Liver (tissue), 9 donors: Measurements from ENCODE around the gene CGB2. TPM values are rescaled to one million over a fixed set of nuclear protein-coding genes. Genes with fewer than 3 reads are reported as not detected.

ENCODE experiments used
- DNase-seq: peaks from one replicate; pipeline ENCODE4 v3.0.0-alpha.2; 2017; ENCODE audit warnings: low spot score
- H3K27ac ChIP-seq, 2 donors: one replicate each; pipeline ENCODE4 v1.7.0; 2013; ENCODE audit warnings: inconsistent platforms in 2 of 2, low read length in 2 of 2, control low read depth in 1 of 2, low read depth in 1 of 2, mild to moderate bottlenecking in 1 of 2
- H3K27me3 ChIP-seq, 4 donors: one replicate each; pipeline versions ENCODE4 v1.6.1 to v1.7.0; 2013; ENCODE audit warnings: low read length in 3 of 4, inconsistent platforms in 1 of 4, mild to moderate bottlenecking in 1 of 4, moderate library complexity in 1 of 4; ENCODE audit not compliant: control insufficient read depth in 4 of 4, insufficient read depth in 4 of 4
- H3K36me3 ChIP-seq, 4 donors: one replicate each; pipeline versions ENCODE4 v1.6.1 to v1.7.0; 2013; ENCODE audit warnings: low read length in 3 of 4, mild to moderate bottlenecking in 3 of 4, low read depth in 1 of 4, moderate library complexity in 1 of 4; ENCODE audit not compliant: control insufficient read depth in 4 of 4, insufficient read depth in 3 of 4
- H3K4me1 ChIP-seq, 4 donors: one replicate each; pipeline versions ENCODE4 v1.6.1 to v1.7.0; 2013; ENCODE audit warnings: low read length in 3 of 4, mild to moderate bottlenecking in 3 of 4, moderate library complexity in 1 of 4; ENCODE audit not compliant: control insufficient read depth in 4 of 4, insufficient read depth in 4 of 4
- H3K4me3 ChIP-seq, 3 donors: one replicate each; pipeline versions ENCODE4 v1.6.1 to v1.7.0; 2013; ENCODE audit warnings: low read length in 3 of 3, control low read depth in 1 of 3, low read depth in 1 of 3, mild to moderate bottlenecking in 1 of 3
- H3K9ac ChIP-seq, 2 donors: one replicate each; pipeline ENCODE4 v1.7.0; 2013; ENCODE audit warnings: low read length in 2 of 2, mild to moderate bottlenecking in 2 of 2, moderate library complexity in 2 of 2, control low read depth in 1 of 2, low read depth in 1 of 2
- H3K9me3 ChIP-seq, 4 donors: one replicate each; pipeline versions ENCODE4 v1.6.1 to v1.7.0; 2013; ENCODE audit warnings: low read length in 3 of 4; ENCODE audit not compliant: control insufficient read depth in 4 of 4
- ATF3 ChIP-seq: IDR thresholded peaks from 2 replicates; pipeline ENCODE4 v1.6.1; 2016; ENCODE audit warnings: antibody characterized with exemption
- CTCF ChIP-seq: fragments of 150-350 bp; IDR thresholded peaks from 2 replicates; pipeline ENCODE4 v1.5.1; 2017; ENCODE audit warnings: improper control_type of control experiment, low read depth, low read length; ENCODE audit not compliant: missing input control
- EGR1 ChIP-seq, 2 donors: IDR thresholded peaks; 2 replicates each; pipeline ENCODE4 v1.6.1; 2016 to 2018; ENCODE audit warnings: antibody characterized with exemption in 2 of 2, low read depth in 2 of 2
- FOXA1 ChIP-seq: IDR thresholded peaks from 2 replicates; pipeline ENCODE4 v1.6.1; 2016; ENCODE audit warnings: antibody characterized with exemption
- FOXA2 ChIP-seq: IDR thresholded peaks from 2 replicates; pipeline ENCODE4 v1.6.1; 2016; ENCODE audit warnings: antibody characterized with exemption
- GABPA ChIP-seq, 2 donors: IDR thresholded peaks in 1 of 2; conservative IDR thresholded peaks in 1 of 2; 2 replicates each; pipeline ENCODE4 v1.6.1; 2016; ENCODE audit warnings: antibody characterized with exemption in 2 of 2, mild to moderate bottlenecking in 1 of 2, moderate library complexity in 1 of 2
- HNF4A ChIP-seq, 2 donors: conservative IDR thresholded peaks; 2 replicates each; pipeline ENCODE4 v1.6.1; 2016; ENCODE audit warnings: antibody characterized with exemption in 2 of 2, mild to moderate bottlenecking in 2 of 2
- HNF4G ChIP-seq: IDR thresholded peaks from 2 replicates; pipeline ENCODE4 v1.6.1; 2016; ENCODE audit warnings: antibody characterized with exemption
- JUND ChIP-seq, 2 donors: IDR thresholded peaks; 2 replicates each; pipeline ENCODE4 v1.6.1; 2016; ENCODE audit warnings: antibody characterized with exemption in 2 of 2
- MAX ChIP-seq: IDR thresholded peaks from 2 replicates; pipeline ENCODE4 v1.6.1; 2016; ENCODE audit warnings: antibody characterized with exemption
- NR2F2 ChIP-seq: IDR thresholded peaks from 2 replicates; pipeline ENCODE4 v1.6.1; 2016; ENCODE audit warnings: antibody characterized with exemption
- REST ChIP-seq: IDR thresholded peaks from 2 replicates; pipeline ENCODE4 v1.6.1; 2016; ENCODE audit warnings: antibody characterized with exemption, mild to moderate bottlenecking
- RXRA ChIP-seq, 2 donors: IDR thresholded peaks; 2 replicates each; pipeline ENCODE4 v1.6.1; 2017 to 2018; ENCODE audit warnings: antibody characterized with exemption in 2 of 2, mild to moderate bottlenecking in 1 of 2
- SP1 ChIP-seq: IDR thresholded peaks from 2 replicates; pipeline ENCODE4 v1.6.1; 2018; ENCODE audit warnings: antibody characterized with exemption, mild to moderate bottlenecking
- TAF1 ChIP-seq: conservative IDR thresholded peaks from 2 replicates; pipeline ENCODE4 v1.6.1; 2016; ENCODE audit warnings: antibody characterized with exemption, mild to moderate bottlenecking
- YY1 ChIP-seq: IDR thresholded peaks from 2 replicates; pipeline ENCODE4 v1.6.1; 2016; ENCODE audit warnings: antibody characterized with exemption, mild to moderate bottlenecking
- ZBTB33 ChIP-seq: IDR thresholded peaks from 2 replicates; pipeline ENCODE4 v1.6.1; 2016; ENCODE audit warnings: antibody characterized with exemption
- WGBS: extraction: QIAGEN DNeasy Blood & Tissue Kit; methylation state at CpG from one replicate; pipeline ENCODE4 v1.1.7; 2013; 5-methylcytosine and 5-hydroxymethylcytosine counted together
- polyA plus RNA-seq, 2 donors: library from polyadenylated mRNA; stranded (reverse) in 1 of 2; unstranded in 1 of 2; fragments of 200-250 nt in 1 of 2; fragments of >200 nt in 1 of 2; fragmentation: Nextera tagmentation in 1 of 2; extraction: Ambion mirVana in 1 of 2; gene quantifications; one replicate each; pipeline versions ENCODE4 v1.2.1 to v1.2.3, GENCODE V29; 2013 to 2015
- total RNA-seq, 2 donors: library from RNA; depleted of rRNA; stranded (reverse); fragments of >200 nt; gene quantifications; one replicate each; pipeline ENCODE4 v1.2.3, GENCODE V29; 2014
- donor health status: healthy.
- donor health status: healthy.
- donor health status: healthy.
- donor health status: healthy.
- donor health status: healthy.

CGB2 gene
- total and polyA plus RNA-seq, 4 donors: not detected

- H3K4me1 ChIP-seq: peaks cover 5 to 22% (median 16%) of the 10 kb centered on the region in 4 donors
- peak; percentile 57 for DNase-seq
- H3K36me3 ChIP-seq: peaks cover under 1 to 13% (median 4%) of the 10 kb centered on the region in 4 donors
- H3K4me3 ChIP-seq: peak overlapping the region in 1 of 3 donors; percentile 35
- WGBS: 19% methylated on average over 41 of the region's 41 CpGs
- TF ChIP-seq NR2F2: no peak
- no peak for TF ChIP-seq HNF4G
- TF ChIP-seq JUND (IDR thresholded peaks at IDR 0.05): no peak
- no peak for TF ChIP-seq REST
- no peak for TF ChIP-seq ZBTB33
- no peak for TF ChIP-seq FOXA2
- TF ChIP-seq HNF4A (conservative IDR thresholded peaks at IDR 0.05): no peak
- TF ChIP-seq GABPA (IDR thresholded peaks at IDR 0.05 in 1 of 2, conservative IDR thresholded peaks at IDR 0.05 in 1 of 2): no peak
- TF ChIP-seq TAF1: no peak
- TF ChIP-seq CTCF: no peak
- TF ChIP-seq RXRA (IDR thresholded peaks at IDR 0.05): no peak
- no peak for TF ChIP-seq ATF3
- TF ChIP-seq EGR1 (IDR thresholded peaks at IDR 0.05; ENCODE audit: low read depth in 2 of 2): no peak
- no peak for TF ChIP-seq SP1
- TF ChIP-seq MAX: no peak
- TF ChIP-seq FOXA1: no peak
- no peak for TF ChIP-seq YY1
- no peaks in the 10 kb centered on the region for H3K27me3 ChIP-seq
- no peaks in the 10 kb centered on the region for H3K9me3 ChIP-seq
- H3K27ac ChIP-seq: no peak overlapping the region
- no peak overlapping the region for H3K9ac ChIP-seq
Observed at GRCh38 chr19:49019242-49019932, 12.3 kb upstream of the CGB2 start.
